Gastroesophageal sphincter (tissue), 4 donors: Measurements from ENCODE around the gene PXN. TPM values are rescaled to one million over a fixed set of nuclear protein-coding genes. Genes with fewer than 3 reads are reported as not detected.

Source experiments
- ATAC-seq: fragments of 150-250 bp; one replicate; pipeline ENCODE4 v1.9.1; 2016; ENCODE audit warnings: mild to moderate bottlenecking, moderate library complexity
- H3K27ac ChIP-seq, 4 donors: fragments of 200-600 bp; sonication (generic) in 3 of 4; 1 replicate in 3 of 4; 2 replicates in 1 of 4; pipeline ENCODE4 v1.5.1; 2016 to 2019
- H3K27me3 ChIP-seq: fragments of 200-600 bp; sonication (generic); one replicate; pipeline ENCODE4 v1.5.1; 2019
- H3K36me3 ChIP-seq, 2 donors: fragments of 200-600 bp; sonication (generic); one replicate each; pipeline ENCODE4 v1.5.1; 2019; ENCODE audit warnings: control low read depth in 1 of 2
- H3K4me1 ChIP-seq, 3 donors: fragments of 200-600 bp; sonication (generic); 1 replicate in 2 of 3; 2 replicates in 1 of 3; pipeline ENCODE4 v1.5.1; 2016 to 2019; ENCODE audit warnings: control low read depth in 2 of 3
- H3K4me3 ChIP-seq, 2 donors: fragments of 200-600 bp; sonication (generic); one replicate each; pipeline ENCODE4 v1.5.1; 2019; ENCODE audit warnings: mild to moderate bottlenecking in 1 of 2, moderate library complexity in 1 of 2
- H3K9me3 ChIP-seq, 3 donors: fragments of 200-600 bp; sonication (generic); one replicate each; pipeline ENCODE4 v1.5.1; 2017 to 2019; ENCODE audit warnings: control low read depth in 2 of 3
- EP300 ChIP-seq: sonication (generic); formaldehyde crosslinking; IDR thresholded peaks from one replicate; pipeline ENCODE4 v1.6.1; 2017; ENCODE audit warnings: antibody characterized with exemption, mild to moderate bottlenecking
- POLR2A ChIP-seq, 2 donors: fragments of 450-650 bp; IDR thresholded peaks; one replicate each; pipeline ENCODE4 v1.6.1; 2017; ENCODE audit warnings: antibody characterized with exemption in 2 of 2, mild to moderate bottlenecking in 2 of 2, moderate library complexity in 1 of 2
- POLR2AphosphoS5 ChIP-seq: sonication (generic); formaldehyde crosslinking; IDR thresholded peaks from one replicate; pipeline ENCODE4 v1.6.1; 2017; ENCODE audit warnings: antibody characterized with exemption
- WGBS, 2 donors: methylation state at CpG; one replicate each; pipeline ENCODE4 v1.1.5; 2018; ENCODE audit warnings: low coverage in 1 of 2; 5-methylcytosine and 5-hydroxymethylcytosine counted together
- total RNA-seq, 4 donors: library from RNA; depleted of rRNA; stranded (reverse); fragments of >200 nt; gene quantifications; one replicate each; pipeline ENCODE4 v1.1.0, GENCODE V29; 2016
- TF ChIP-seq, protein P1 (sequence below), 4 experiments: fragments of 200-600 bp in 2 of 4; fragments of 450-650 bp in 2 of 4; sonication (generic) in 1 of 4; IDR thresholded peaks; one replicate each; pipeline ENCODE4 v1.5.1; 2017 to 2019; ENCODE audit warnings: antibody characterized with exemption in 4 of 4, mild to moderate bottlenecking in 2 of 4, moderate library complexity in 2 of 4

PXN gene
- total RNA-seq, 4 donors from 2014 or later, result 43.2 to 80.4 (median 59.4) TPM

- TF ChIP-seq, protein P1, sequence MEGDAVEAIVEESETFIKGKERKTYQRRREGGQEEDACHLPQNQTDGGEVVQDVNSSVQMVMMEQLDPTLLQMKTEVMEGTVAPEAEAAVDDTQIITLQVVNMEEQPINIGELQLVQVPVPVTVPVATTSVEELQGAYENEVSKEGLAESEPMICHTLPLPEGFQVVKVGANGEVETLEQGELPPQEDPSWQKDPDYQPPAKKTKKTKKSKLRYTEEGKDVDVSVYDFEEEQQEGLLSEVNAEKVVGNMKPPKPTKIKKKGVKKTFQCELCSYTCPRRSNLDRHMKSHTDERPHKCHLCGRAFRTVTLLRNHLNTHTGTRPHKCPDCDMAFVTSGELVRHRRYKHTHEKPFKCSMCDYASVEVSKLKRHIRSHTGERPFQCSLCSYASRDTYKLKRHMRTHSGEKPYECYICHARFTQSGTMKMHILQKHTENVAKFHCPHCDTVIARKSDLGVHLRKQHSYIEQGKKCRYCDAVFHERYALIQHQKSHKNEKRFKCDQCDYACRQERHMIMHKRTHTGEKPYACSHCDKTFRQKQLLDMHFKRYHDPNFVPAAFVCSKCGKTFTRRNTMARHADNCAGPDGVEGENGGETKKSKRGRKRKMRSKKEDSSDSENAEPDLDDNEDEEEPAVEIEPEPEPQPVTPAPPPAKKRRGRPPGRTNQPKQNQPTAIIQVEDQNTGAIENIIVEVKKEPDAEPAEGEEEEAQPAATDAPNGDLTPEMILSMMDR (IDR thresholded peaks at IDR 0.05), result no peak
- no peak for TF ChIP-seq POLR2AphosphoS5
- no peak for TF ChIP-seq EP300
- no peak for TF ChIP-seq POLR2A (IDR thresholded peaks at IDR 0.05)
- no peaks in the 10 kb centered on the region for H3K36me3 ChIP-seq
- H3K4me3 ChIP-seq, result no peak overlapping the region
- H3K9me3 ChIP-seq, result no peaks in the 10 kb centered on the region
- peaks cover 4 to 44% (median 17%) of the 10 kb centered on the region in 3 donors for H3K4me1 ChIP-seq
- 39 to 77% methylated on average over 3 to 5 of the region's 8 CpGs for WGBS, 2 donors
- peak overlapping the region in 1 of 4 donors; percentile 13 for H3K27ac ChIP-seq
- ATAC-seq, result no peak
- no peaks in the 10 kb centered on the region for H3K27me3 ChIP-seq
These were observed 795 bp upstream of the PXN start for GRCh38 chr12:120266180-120266870.

- TF ChIP-seq POLR2A (IDR thresholded peaks at IDR 0.05) (no peak), EP300 (no peak), POLR2AphosphoS5 (no peak)
- TF ChIP-seq, protein P1 (IDR thresholded peaks at IDR 0.05), result no peak
- peak overlapping the region; percentile 99 for H3K4me3 ChIP-seq
- H3K27ac ChIP-seq, result peak overlapping the region; percentile 88 to 96 (median 93)
- H3K36me3 ChIP-seq, result peaks cover 0 to under 1% of the 10 kb centered on the region in 2 donors
- WGBS, 2 donors, result 0% methylated on average over 2 to 5 of the region's 29 CpGs
- peaks cover 4 to 58% (median 19%) of the 10 kb centered on the region in 3 donors for H3K4me1 ChIP-seq
- no peaks in the 10 kb centered on the region for H3K9me3 ChIP-seq
- H3K27me3 ChIP-seq, result no peaks in the 10 kb centered on the region
- ATAC-seq, result no peak
These were observed 542 bp downstream of the PXN start for GRCh38 chr12:120264904-120265472.

- ATAC-seq, result no peak
- Histone ChIP-seq H3K27ac (peak overlapping the region; percentile 88 to 96 (median 93)), H3K9me3 (no peaks in the 10 kb centered on the region), H3K27me3 (no peaks in the 10 kb centered on the region), H3K4me1 (peaks cover 4 to 64% (median 26%) of the 10 kb centered on the region in 3 donors), H3K36me3 (peaks cover 0 to 3% of the 10 kb centered on the region in 2 donors), H3K4me3 (peak overlapping the region; percentile 99)
- TF ChIP-seq, protein P1 (IDR thresholded peaks at IDR 0.05), result no peak
- no peak for TF ChIP-seq POLR2A (IDR thresholded peaks at IDR 0.05)
- TF ChIP-seq EP300, result no peak
- TF ChIP-seq POLR2AphosphoS5, result no peak
- 2 to 12% methylated on average over 8 to 9 of the region's 15 CpGs for WGBS, 2 donors
These were observed 1.2 kb downstream of the PXN start for GRCh38 chr12:120264086-120264903.

- Histone ChIP-seq H3K36me3 (peaks cover 0 to 3% of the 10 kb centered on the region in 2 donors), H3K4me1 (peaks cover 4 to 70% (median 29%) of the 10 kb centered on the region in 3 donors), H3K27me3 (no peaks in the 10 kb centered on the region), H3K27ac (peak overlapping the region; percentile 88 to 96 (median 93)), H3K9me3 (no peaks in the 10 kb centered on the region), H3K4me3 (peak overlapping the region; percentile 99)
- ATAC-seq, result no peak
- TF ChIP-seq POLR2A (IDR thresholded peaks at IDR 0.05) (no peak), POLR2AphosphoS5 (no peak), EP300 (no peak)
- TF ChIP-seq, protein P1 (IDR thresholded peaks at IDR 0.05), result no peak
- WGBS, 2 donors, result 0 to 28% methylated on average over 2 to 5 of the region's 5 CpGs
These were observed 1.8 kb downstream of the PXN start for GRCh38 chr12:120263748-120264085.
